Transverse colon (tissue), 4 donors: ENCODE data around the gene MELK. TPM values are rescaled to one million over a fixed set of nuclear protein-coding genes. Genes with fewer than 3 reads are reported as not detected.
"Not testable (repeated sequence)": the region's sequence is repeated elsewhere in the genome, so short reads cannot be mapped to it uniquely, and the experiment has no call there.

ENCODE experiments used
- DNase-seq: peaks from one replicate; pipeline ENCODE4 v3.0.0-alpha.2; 2019
- H3K27ac ChIP-seq, 4 donors: fragments of 200-600 bp; sonication (generic); 2 replicates each; pipeline ENCODE4 v1.5.1; 2016 to 2018; ENCODE audit warnings: inconsistent platforms in 4 of 4
- H3K27me3 ChIP-seq: fragments of 200-600 bp; sonication (generic); 2 replicates; pipeline ENCODE4 v1.5.1; 2017; ENCODE audit warnings: inconsistent platforms
- H3K36me3 ChIP-seq, 4 donors: fragments of 200-600 bp; sonication (generic); 2 replicates each; pipeline ENCODE4 v1.5.1; 2017 to 2019; ENCODE audit warnings: inconsistent platforms in 4 of 4
- H3K4me1 ChIP-seq, 4 donors: fragments of 200-600 bp; sonication (generic); 2 replicates each; pipeline ENCODE4 v1.5.1; 2017 to 2020; ENCODE audit warnings: inconsistent platforms in 4 of 4
- H3K4me3 ChIP-seq, 4 donors: fragments of 200-600 bp; sonication (generic); 1 replicate in 1 of 4; 2 replicates in 3 of 4; pipeline versions ENCODE4 v1.5.1 to v1.6.1; 2017 to 2019; ENCODE audit warnings: inconsistent platforms in 4 of 4
- H3K9me3 ChIP-seq, 2 donors: fragments of 200-600 bp; sonication (generic); 2 replicates each; pipeline ENCODE4 v1.5.1; 2017 to 2019; ENCODE audit warnings: inconsistent platforms in 2 of 2
- CTCF ChIP-seq, 5 experiments: fragments of 200-600 bp in 3 of 5; fragments of 450-650 bp in 2 of 5; sonication (generic) in 3 of 5; IDR thresholded peaks; 1 replicate in 2 of 5; 2 replicates in 3 of 5; pipeline ENCODE4 v1.5.1; 2016 to 2017; ENCODE audit warnings: antibody characterized with exemption in 5 of 5, inconsistent platforms in 3 of 5, mild to moderate bottlenecking in 2 of 5, moderate library complexity in 1 of 5
- EP300 ChIP-seq: sonication (generic); formaldehyde crosslinking; IDR thresholded peaks from one replicate; pipeline ENCODE4 v1.6.1; 2017; ENCODE audit warnings: antibody characterized with exemption, low read depth
- POLR2A ChIP-seq: fragments of 450-650 bp; IDR thresholded peaks from one replicate; pipeline ENCODE4 v1.6.1; 2016; ENCODE audit warnings: antibody characterized with exemption, mild to moderate bottlenecking, moderate library complexity
- POLR2AphosphoS5 ChIP-seq, 3 donors: sonication (generic); formaldehyde crosslinking; IDR thresholded peaks; one replicate each; pipeline ENCODE4 v1.6.1; 2016; ENCODE audit warnings: antibody characterized with exemption in 3 of 3
- WGBS, 2 donors: methylation state at CpG; one replicate each; pipeline ENCODE4 v1.1.5; 2018; ENCODE audit warnings: low coverage in 1 of 2; 5-methylcytosine and 5-hydroxymethylcytosine counted together
- in situ Hi-C, 4 donors: fragments of 200-750 bp; cut with MboI; loops; one replicate each; pipeline versions ENCODE4 v1.15.0 to v1.15.1; 2017; ENCODE audit warnings: low sequenced_read_pairs in 3 of 4, low pct_ligation_motif_present in 1 of 4, low pct_unique_long_range_greater_than_20kb in 1 of 4
- intact Hi-C: fragments of 100-400 bp; cut with DNase I; formaldehyde crosslinking; loops from one replicate; pipeline ENCODE4 v1.15.1; 2023; ENCODE audit warnings: low total_unique reads
- total RNA-seq, 4 donors: library from RNA; depleted of rRNA; stranded (reverse); fragments of >200 nt; gene quantifications; one replicate each; pipeline ENCODE4 v1.1.0, GENCODE V29; 2016

Gene MELK
- total RNA-seq, 4 donors from 2014 or later = 0.75 to 11.5 (median 3.0) TPM

GRCh38 chr9:36548454-36548853 is 24.2 kb upstream of the MELK start:
- DNase-seq = no peak
- H3K4me3 ChIP-seq = no peak overlapping the region
- H3K36me3 ChIP-seq = no peaks in the 10 kb centered on the region
- no peaks in the 10 kb centered on the region for H3K9me3 ChIP-seq
- 80% methylated on average over 1 of the region's 1 CpG for WGBS, 2 donors
- no peak overlapping the region for H3K27ac ChIP-seq
- TF ChIP-seq CTCF (IDR thresholded peaks at IDR 0.05) = no peak
- no peak for TF ChIP-seq POLR2AphosphoS5 (IDR thresholded peaks at IDR 0.05)
- TF ChIP-seq POLR2A = no peak
- no peak for TF ChIP-seq EP300
- no peaks in the 10 kb centered on the region for H3K27me3 ChIP-seq
- no peaks in the 10 kb centered on the region for H3K4me1 ChIP-seq
- in situ Hi-C loops = no loop called here
- intact Hi-C loops = no loop called here

DNA sequence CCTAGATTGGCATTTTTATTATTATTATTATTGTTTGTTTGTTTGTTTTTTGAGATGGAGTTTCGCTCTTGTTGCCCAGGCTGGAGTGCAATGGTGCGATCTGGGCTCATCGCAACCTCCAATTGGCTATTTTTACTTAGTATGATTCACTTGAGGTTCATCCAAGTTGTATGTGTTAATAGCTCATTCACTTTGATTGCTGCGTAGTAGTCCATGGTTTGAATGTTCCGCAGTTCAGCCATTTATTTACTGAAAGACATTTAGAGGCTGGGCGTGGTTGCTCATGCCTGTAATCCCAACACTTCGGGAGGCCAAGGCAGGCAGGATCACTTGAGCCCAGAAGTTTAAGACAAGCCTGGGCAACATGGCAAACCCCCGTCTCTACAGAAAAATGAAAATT is 22.6 kb upstream of the MELK start:
- H3K27me3 ChIP-seq = no peaks in the 10 kb centered on the region
- no peak overlapping the region for H3K27ac ChIP-seq
- in situ Hi-C loops (loop anchor here (5.0 to 10.0 kb wide), 3 partner anchors 65 to 145 kb away; partner anchors contain the start of gene RNF38 (in 2 of the 4)), intact Hi-C loops (no loop called here)
- no peak for DNase-seq
- no peak overlapping the region for H3K4me3 ChIP-seq
- no peaks in the 10 kb centered on the region for H3K4me1 ChIP-seq
- 58 to 62% methylated on average over 5 to 8 of the region's 8 CpGs for WGBS, 2 donors
- TF ChIP-seq CTCF (IDR thresholded peaks at IDR 0.05) = no peak
- TF ChIP-seq POLR2AphosphoS5 (IDR thresholded peaks at IDR 0.05) = no peak
- no peak for TF ChIP-seq POLR2A
- TF ChIP-seq EP300 = no peak
- no peaks in the 10 kb centered on the region for H3K9me3 ChIP-seq
- H3K36me3 ChIP-seq = no peaks in the 10 kb centered on the region

DNA sequence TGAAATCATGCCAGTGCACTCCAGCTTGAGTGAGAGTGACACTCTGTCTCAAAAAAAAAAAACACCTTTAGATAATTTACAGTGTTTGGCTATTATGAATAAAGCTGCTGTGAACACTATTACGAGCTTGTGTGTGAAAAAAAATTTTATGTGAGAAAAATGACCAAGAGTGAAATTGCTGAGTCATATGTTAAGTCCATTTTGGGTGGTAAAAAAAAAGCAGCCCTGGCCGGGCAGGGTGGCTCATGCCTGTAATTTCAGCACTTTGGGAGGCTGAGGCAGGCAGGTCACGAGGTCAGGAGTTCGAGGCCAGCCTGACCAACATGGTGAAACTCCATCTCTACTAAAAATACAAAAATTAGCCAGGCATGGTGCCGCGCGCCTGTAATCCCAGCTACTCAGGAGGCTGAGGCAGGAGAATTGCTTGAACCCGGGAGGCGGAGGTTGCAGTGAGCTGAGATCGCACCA is 22.0 kb upstream of the MELK start:
- H3K4me1 ChIP-seq, H3K4me3 ChIP-seq, H3K9me3 ChIP-seq, H3K27me3 ChIP-seq, DNase-seq, intact Hi-C loops, H3K36me3 ChIP-seq, H3K27ac ChIP-seq: not testable (repeated sequence)
- in situ Hi-C loops = loop anchor here (5.0 to 10.0 kb wide), 3 partner anchors 66 to 146 kb away; partner anchors contain the start of gene RNF38 (in 2 of the 4)
- 69 to 84% methylated on average over 7 to 10 of the region's 10 CpGs for WGBS, 2 donors

- Histone ChIP-seq H3K27ac (no peak overlapping the region), H3K36me3 (no peaks in the 10 kb centered on the region), H3K4me1 (no peaks in the 10 kb centered on the region), H3K27me3 (no peaks in the 10 kb centered on the region), H3K4me3 (no peak overlapping the region), H3K9me3 (no peaks in the 10 kb centered on the region)
- intact Hi-C loops (no loop called here), in situ Hi-C loops (loop anchor here (5.0 to 10.0 kb wide), 3 partner anchors 66 to 146 kb away; partner anchors contain the start of gene RNF38 (in 2 of the 4))
- no peak for DNase-seq
- no peak for TF ChIP-seq EP300
- no peak for TF ChIP-seq CTCF (IDR thresholded peaks at IDR 0.05)
- 89 to 94% methylated on average over 2 to 3 of the region's 3 CpGs for WGBS, 2 donors
Measured at GRCh38 chr9:36551129-36551528, 21.6 kb upstream of the MELK start.

GRCh38 chr9:36551910-36552309 is 20.8 kb upstream of the MELK start:
- in situ Hi-C loops = loop anchor here (5.0 to 10.0 kb wide), 3 partner anchors 67 to 147 kb away; partner anchors contain the start of gene RNF38 (in 2 of the 4)
- 75 to 84% methylated on average over 2 to 6 of the region's 6 CpGs for WGBS, 2 donors
- Histone ChIP-seq H3K27me3 (no peaks in the 10 kb centered on the region), H3K4me1 (no peaks in the 10 kb centered on the region), H3K27ac (no peak overlapping the region), H3K4me3 (no peak overlapping the region), H3K9me3 (no peaks in the 10 kb centered on the region), H3K36me3 (no peaks in the 10 kb centered on the region)
- DNase-seq = no peak
- intact Hi-C loops = no loop called here
- TF ChIP-seq POLR2A (no peak), CTCF (IDR thresholded peaks at IDR 0.05) (no peak), POLR2AphosphoS5 (IDR thresholded peaks at IDR 0.05) (no peak), EP300 (no peak)
